ENCODE measurements around the gene TARS2.

TARS2 gene

DNA sequence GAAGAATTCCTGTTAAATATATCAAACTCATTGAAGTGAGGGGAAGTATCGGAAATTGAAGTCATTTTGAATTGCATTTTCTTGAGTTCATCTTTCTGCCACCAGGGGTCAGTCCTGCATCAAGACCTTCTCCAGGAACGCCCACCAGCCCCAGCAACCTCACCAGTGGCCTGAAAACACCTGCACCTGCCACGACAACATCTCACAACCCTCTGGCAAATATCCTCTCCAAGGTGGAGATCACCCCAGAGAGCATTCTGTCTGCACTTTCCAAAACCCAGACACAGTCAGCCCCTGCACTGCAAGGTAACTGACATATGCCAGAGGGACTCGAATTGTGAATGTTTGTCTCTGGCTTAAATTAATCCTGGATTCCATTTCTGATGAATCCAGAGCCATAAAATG is 22.8 kb upstream of the TARS2 start:
- H3K27ac ChIP-seq (ENCODE audit: low read depth, low read length), result no peak overlapping the region
- H3K18ac ChIP-seq (ENCODE audit: low read length), result no peak overlapping the region
- no peaks in the 10 kb centered on the region for H3K4me1 ChIP-seq (ENCODE audit: control insufficient read depth in 1 of 2, insufficient read depth in 2 of 2, low read length in 2 of 2)
- WGBS (ENCODE audit: extremely low coverage, insufficient coverage, insufficient read length), result no CpG with 5 or more reads among the region's 4 CpGs
- no peak overlapping the region for H2BK120ac ChIP-seq (ENCODE audit: insufficient read depth, low read length, poor library complexity)
- peak; percentile 51 to 84 for DNase-seq
- H3K9ac ChIP-seq (ENCODE audit: low read length), result no peak overlapping the region
- no peak overlapping the region for H3K4me3 ChIP-seq (ENCODE audit: low read depth, low read length)
- H4K91ac ChIP-seq (ENCODE audit: low read depth, low read length), result no peak overlapping the region
- no peak overlapping the region for H2BK12ac ChIP-seq (ENCODE audit: low read length)
- no peak overlapping the region for H4K12ac ChIP-seq (ENCODE audit: low read depth, low read length)
- no peak overlapping the region for H3K4ac ChIP-seq (ENCODE audit: low read depth, low read length)
- H3K79me1 ChIP-seq (ENCODE audit: low read length), result no peaks in the 10 kb centered on the region
- no peak overlapping the region for H3K14ac ChIP-seq (ENCODE audit: low read length)
- H3K23ac ChIP-seq (ENCODE audit: low read length), result no peak overlapping the region
- H3K9me3 ChIP-seq (ENCODE audit: insufficient read depth, low read depth, low read length), result no peaks in the 10 kb centered on the region
- H3K79me2 ChIP-seq (ENCODE audit: control insufficient read depth, insufficient read depth, low read length, poor library complexity), result no peaks in the 10 kb centered on the region
- H2BK5ac ChIP-seq (ENCODE audit: low read depth, low read length, poor library complexity), result no peak overlapping the region
- no peaks in the 10 kb centered on the region for H3K27me3 ChIP-seq (ENCODE audit: insufficient read depth, low read length)
- H2AFZ ChIP-seq (ENCODE audit: insufficient read depth, low read length, poor library complexity), result no peak overlapping the region
- no peak overlapping the region for H2AK5ac ChIP-seq (ENCODE audit: low read length)
- peaks cover 23 to 31% of the 10 kb centered on the region in 2 experiments for H3K36me3 ChIP-seq (ENCODE audit: control insufficient read depth in 1 of 2, insufficient read depth in 2 of 2, low read length in 2 of 2)
- H3K4me2 ChIP-seq (ENCODE audit: low read length), result no peak overlapping the region
- H4K8ac ChIP-seq (ENCODE audit: low read depth, low read length), result no peak overlapping the region

DNA sequence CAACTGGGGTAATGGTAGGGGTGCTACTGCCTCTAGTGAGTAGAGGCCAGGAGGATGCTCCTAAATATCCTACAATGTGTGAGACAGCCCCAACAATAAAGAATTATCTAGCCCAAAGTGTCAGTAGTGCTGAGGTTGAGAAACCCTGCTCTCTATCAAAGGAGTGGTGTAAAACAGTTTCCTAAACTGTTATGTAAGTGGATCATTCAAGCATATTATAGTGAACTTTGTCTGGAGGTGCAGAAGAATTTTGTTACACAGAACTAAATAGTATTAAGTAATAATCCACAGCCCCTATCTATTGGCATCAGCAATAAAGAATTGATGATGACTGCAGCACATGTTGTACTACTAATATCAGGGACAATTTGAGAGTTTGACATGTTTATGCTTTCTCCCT is 20.3 kb upstream of the TARS2 start:
- Histone ChIP-seq H3K4me2 (ENCODE audit: low read length) (no peak overlapping the region), H4K8ac (ENCODE audit: low read depth, low read length) (no peak overlapping the region), H3K27ac (ENCODE audit: low read depth, low read length) (no peak overlapping the region), H2BK120ac (ENCODE audit: insufficient read depth, low read length, poor library complexity) (no peak overlapping the region), H4K91ac (ENCODE audit: low read depth, low read length) (no peak overlapping the region), H3K18ac (ENCODE audit: low read length) (no peak overlapping the region), H3K27me3 (ENCODE audit: insufficient read depth, low read length) (no peaks in the 10 kb centered on the region), H3K79me2 (ENCODE audit: control insufficient read depth, insufficient read depth, low read length, poor library complexity) (no peaks in the 10 kb centered on the region), H3K36me3 (ENCODE audit: control insufficient read depth in 1 of 2, insufficient read depth in 2 of 2, low read length in 2 of 2) (peaks cover 32 to 34% of the 10 kb centered on the region in 2 experiments), H2AFZ (ENCODE audit: insufficient read depth, low read length, poor library complexity) (no peak overlapping the region), H2AK5ac (ENCODE audit: low read length) (no peak overlapping the region), H3K14ac (ENCODE audit: low read length) (no peak overlapping the region), H3K4me1 (ENCODE audit: control insufficient read depth in 1 of 2, insufficient read depth in 2 of 2, low read length in 2 of 2) (no peaks in the 10 kb centered on the region), H3K79me1 (ENCODE audit: low read length) (no peaks in the 10 kb centered on the region), H3K9me3 (ENCODE audit: insufficient read depth, low read depth, low read length) (no peaks in the 10 kb centered on the region), H4K12ac (ENCODE audit: low read depth, low read length) (no peak overlapping the region), H3K9ac (ENCODE audit: low read length) (no peak overlapping the region), H3K4me3 (ENCODE audit: low read depth, low read length) (no peak overlapping the region), H2BK12ac (ENCODE audit: low read length) (no peak overlapping the region), H3K4ac (ENCODE audit: low read depth, low read length) (no peak overlapping the region), H3K23ac (ENCODE audit: low read length) (no peak overlapping the region), H2BK5ac (ENCODE audit: low read depth, low read length, poor library complexity) (no peak overlapping the region)
- DNase-seq, result no peak

GRCh38 chr1:150469291-150469690 is 17.9 kb upstream of the TARS2 start:
- DNase-seq, result no peak
- H3K14ac ChIP-seq (ENCODE audit: low read length), result no peak overlapping the region

DNA sequence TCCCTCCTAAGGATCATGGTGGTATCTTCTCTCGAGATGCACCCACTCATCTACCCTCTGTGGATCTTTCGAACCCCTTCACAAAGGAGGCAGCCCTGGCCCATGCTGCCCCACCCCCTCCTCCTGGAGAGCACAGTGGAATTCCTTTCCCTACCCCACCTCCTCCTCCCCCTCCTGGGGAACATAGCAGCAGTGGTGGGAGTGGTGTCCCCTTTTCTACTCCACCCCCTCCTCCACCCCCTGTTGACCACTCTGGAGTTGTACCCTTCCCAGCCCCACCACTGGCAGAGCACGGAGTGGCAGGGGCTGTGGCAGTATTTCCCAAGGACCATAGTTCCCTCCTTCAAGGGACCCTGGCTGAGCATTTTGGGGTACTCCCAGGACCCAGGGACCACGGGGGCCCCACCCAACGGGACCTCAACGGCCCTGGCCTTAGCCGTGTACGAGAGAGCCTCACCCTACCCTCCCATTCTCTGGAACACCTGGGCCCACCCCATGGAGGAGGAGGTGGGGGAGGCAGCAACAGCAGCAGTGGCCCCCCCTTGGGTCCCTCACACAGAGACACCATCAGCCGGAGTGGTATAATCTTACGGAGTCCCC is 14.5 kb upstream of the TARS2 start:
- H3K27ac ChIP-seq (ENCODE audit: low read depth, low read length), result no peak overlapping the region
- H3K79me2 ChIP-seq (ENCODE audit: control insufficient read depth, insufficient read depth, low read length, poor library complexity), result no peaks in the 10 kb centered on the region
- no peak for DNase-seq

More at GRCh38 chr1:150469291-150469690, 17.9 kb upstream of the TARS2 start:
- Histone ChIP-seq H3K79me2 (ENCODE audit: control insufficient read depth, insufficient read depth, low read length, poor library complexity) (no peaks in the 10 kb centered on the region), H2BK120ac (ENCODE audit: insufficient read depth, low read length, poor library complexity) (no peak overlapping the region), H3K36me3 (ENCODE audit: control insufficient read depth in 1 of 2, insufficient read depth in 2 of 2, low read length in 2 of 2) (peaks cover 39 to 44% of the 10 kb centered on the region in 2 experiments), H3K79me1 (ENCODE audit: low read length) (no peaks in the 10 kb centered on the region), H3K9me3 (ENCODE audit: insufficient read depth, low read depth, low read length) (no peaks in the 10 kb centered on the region), H3K18ac (ENCODE audit: low read length) (no peak overlapping the region), H2AFZ (ENCODE audit: insufficient read depth, low read length, poor library complexity) (no peak overlapping the region), H3K23ac (ENCODE audit: low read length) (no peak overlapping the region), H4K8ac (ENCODE audit: low read depth, low read length) (no peak overlapping the region), H3K4ac (ENCODE audit: low read depth, low read length) (no peak overlapping the region), H3K4me1 (ENCODE audit: control insufficient read depth in 1 of 2, insufficient read depth in 2 of 2, low read length in 2 of 2) (no peaks in the 10 kb centered on the region), H3K4me2 (ENCODE audit: low read length) (no peak overlapping the region), H3K9ac (ENCODE audit: low read length) (no peak overlapping the region), H2AK5ac (ENCODE audit: low read length) (no peak overlapping the region), H3K27me3 (ENCODE audit: insufficient read depth, low read length) (no peaks in the 10 kb centered on the region), H4K91ac (ENCODE audit: low read depth, low read length) (no peak overlapping the region), H2BK5ac (ENCODE audit: low read depth, low read length, poor library complexity) (no peak overlapping the region), H3K27ac (ENCODE audit: low read depth, low read length) (no peak overlapping the region), H2BK12ac (ENCODE audit: low read length) (no peak overlapping the region), H4K12ac (ENCODE audit: low read depth, low read length) (no peak overlapping the region), H3K4me3 (ENCODE audit: low read depth, low read length) (no peak overlapping the region)
- WGBS (ENCODE audit: extremely low coverage, insufficient coverage, insufficient read length), result no CpG with 5 or more reads among the region's 1 CpG

More for the DNA sequence above, 14.5 kb upstream of the TARS2 start:
- no peak overlapping the region for H2BK120ac ChIP-seq (ENCODE audit: insufficient read depth, low read length, poor library complexity)
- H4K12ac ChIP-seq (ENCODE audit: low read depth, low read length), result peak overlapping the region; percentile 21
- no peaks in the 10 kb centered on the region for H3K27me3 ChIP-seq (ENCODE audit: insufficient read depth, low read length)
- no peak overlapping the region for H2AK5ac ChIP-seq (ENCODE audit: low read length)
- H3K4ac ChIP-seq (ENCODE audit: low read depth, low read length), result no peak overlapping the region
- H4K8ac ChIP-seq (ENCODE audit: low read depth, low read length), result no peak overlapping the region
- H3K4me1 ChIP-seq (ENCODE audit: control insufficient read depth in 1 of 2, insufficient read depth in 2 of 2, low read length in 2 of 2), result no peaks in the 10 kb centered on the region
- H3K4me3 ChIP-seq (ENCODE audit: low read depth, low read length), result no peak overlapping the region
- no peak overlapping the region for H2BK5ac ChIP-seq (ENCODE audit: low read depth, low read length, poor library complexity)
- H3K14ac ChIP-seq (ENCODE audit: low read length), result no peak overlapping the region
- H3K4me2 ChIP-seq (ENCODE audit: low read length), result no peak overlapping the region
- no peak overlapping the region for H3K9ac ChIP-seq (ENCODE audit: low read length)
- H3K79me1 ChIP-seq (ENCODE audit: low read length), result no peaks in the 10 kb centered on the region
- no peak overlapping the region for H3K18ac ChIP-seq (ENCODE audit: low read length)
- H3K23ac ChIP-seq (ENCODE audit: low read length), result no peak overlapping the region
- H4K91ac ChIP-seq (ENCODE audit: low read depth, low read length), result no peak overlapping the region
- H2AFZ ChIP-seq (ENCODE audit: insufficient read depth, low read length, poor library complexity), result no peak overlapping the region
- peaks cover 31 to 32% of the 10 kb centered on the region in 2 experiments for H3K36me3 ChIP-seq (ENCODE audit: control insufficient read depth in 1 of 2, insufficient read depth in 2 of 2, low read length in 2 of 2)
- no peaks in the 10 kb centered on the region for H3K9me3 ChIP-seq (ENCODE audit: insufficient read depth, low read depth, low read length)
- WGBS (ENCODE audit: extremely low coverage, insufficient coverage, insufficient read length), result no CpG with 5 or more reads among the region's 10 CpGs
- no peak overlapping the region for H2BK12ac ChIP-seq (ENCODE audit: low read length)
